NT2/D1 (cell line): Measurements from ENCODE around the gene CD4.

ENCODE experiments used
- DNase-seq: peaks from one replicate; pipeline ENCODE4 v3.0.0-alpha.2; 2011; ENCODE audit warnings: low read depth, low spot score
- H3K27me3 ChIP-seq: 2 replicates; pipeline ENCODE4 v1.6.0; 2011; ENCODE audit warnings: mild to moderate bottlenecking; ENCODE audit not compliant: insufficient read length, insufficient read depth
- H3K36me3 ChIP-seq: 2 replicates; pipeline ENCODE4 v1.6.1; 2011; ENCODE audit warnings: mild to moderate bottlenecking, low read length, mixed read lengths; ENCODE audit not compliant: insufficient read depth, insufficient read length
- H3K4me1 ChIP-seq: 2 replicates; pipeline ENCODE4 v1.5.1; 2011; ENCODE audit not compliant: insufficient read depth, insufficient read length
- H3K4me3 ChIP-seq: 2 replicates; pipeline ENCODE4 v1.5.1; 2011; ENCODE audit warnings: low read depth; ENCODE audit not compliant: insufficient read length
- H3K9ac ChIP-seq: 2 replicates; pipeline ENCODE4 v1.6.0; 2011; ENCODE audit warnings: low read depth; ENCODE audit not compliant: insufficient read length
- H3K9me3 ChIP-seq: 2 replicates; pipeline ENCODE4 v1.5.1; 2011; ENCODE audit warnings: mild to moderate bottlenecking, low read length; ENCODE audit not compliant: insufficient read depth
- SUZ12 ChIP-seq: IDR thresholded peaks from 2 replicates; pipeline ENCODE4 v1.6.1; 2011; ENCODE audit not compliant: insufficient read length, insufficient read depth; ENCODE audit errors: extremely low read depth
- YY1 ChIP-seq: IDR thresholded peaks from 2 replicates; pipeline ENCODE4 v1.6.1; 2011; ENCODE audit not compliant: insufficient read length, insufficient read depth
- ZNF274 ChIP-seq: IDR thresholded peaks from 2 replicates; pipeline ENCODE4 v1.6.1; 2011; ENCODE audit warnings: mild to moderate bottlenecking, low read depth, low read length

Gene CD4

GRCh38 chr12:6770094-6770493 lies 19.2 kb upstream of the CD4 start:
- peaks cover 52% of the 10 kb centered on the region for H3K36me3 ChIP-seq
- TF ChIP-seq YY1, result no peak
- no peak for TF ChIP-seq SUZ12
- TF ChIP-seq ZNF274, result no peak

GRCh38 chr12:6770600-6770999 lies 18.7 kb upstream of the CD4 start:
- peaks cover 38% of the 10 kb centered on the region for H3K4me1 ChIP-seq
- no peak for TF ChIP-seq ZNF274
- TF ChIP-seq YY1, result no peak
- no peak for TF ChIP-seq SUZ12
- H3K4me3 ChIP-seq, result no peak overlapping the region
- no peaks in the 10 kb centered on the region for H3K9me3 ChIP-seq
- peaks cover 31% of the 10 kb centered on the region for H3K27me3 ChIP-seq
- peaks cover 57% of the 10 kb centered on the region for H3K36me3 ChIP-seq
- H3K9ac ChIP-seq, result no peak overlapping the region
- DNase-seq, result no peak

More at GRCh38 chr12:6770094-6770493, 19.2 kb upstream of the CD4 start:
- DNase-seq, result no peak
- Histone ChIP-seq H3K4me3 (no peak overlapping the region), H3K27me3 (peaks cover 26% of the 10 kb centered on the region), H3K9me3 (no peaks in the 10 kb centered on the region), H3K4me1 (peaks cover 40% of the 10 kb centered on the region), H3K9ac (no peak overlapping the region)

GRCh38 chr12:6771091-6771495 lies 18.2 kb upstream of the CD4 start:
- Histone ChIP-seq H3K27me3 (peaks cover 34% of the 10 kb centered on the region), H3K4me3 (no peak overlapping the region), H3K4me1 (peaks cover 38% of the 10 kb centered on the region), H3K9ac (peak overlapping the region; percentile 12), H3K9me3 (no peaks in the 10 kb centered on the region), H3K36me3 (peaks cover 62% of the 10 kb centered on the region)
- DNase-seq, result no peak
- TF ChIP-seq YY1, result no peak
- no peak for TF ChIP-seq SUZ12
- TF ChIP-seq ZNF274, result no peak

GRCh38 chr12:6771509-6772330 lies 17.6 kb upstream of the CD4 start:
- H3K4me1 ChIP-seq, result peaks cover 38% of the 10 kb centered on the region
- DNase-seq, result no peak

GRCh38 chr12:6772331-6772695 lies 17.0 kb upstream of the CD4 start, which contains the start of gene LAG3:
Gene LAG3, plus strand, starts transcription at chr12:6772520. Its CDS starts 333 bp downstream, at chr12:6772853.
- DNase-seq, result no peak
- H3K9me3 ChIP-seq, result no peaks in the 10 kb centered on the region
- peaks cover 46% of the 10 kb centered on the region for H3K27me3 ChIP-seq
- no peak for TF ChIP-seq ZNF274
- no peak for TF ChIP-seq SUZ12
- no peak for TF ChIP-seq YY1
- H3K9ac ChIP-seq, result peak within 1 kb of the TSS; percentile 61
- peaks cover 64% of the 10 kb centered on the region for H3K36me3 ChIP-seq
- H3K4me3 ChIP-seq, result peak within 1 kb of the TSS; percentile 22
- H3K4me1 ChIP-seq, result peaks cover 42% of the 10 kb centered on the region

More at GRCh38 chr12:6771509-6772330, 17.6 kb upstream of the CD4 start:
- no peak for TF ChIP-seq ZNF274
- no peak for TF ChIP-seq YY1
- no peak for TF ChIP-seq SUZ12
- Histone ChIP-seq H3K9ac (no peak overlapping the region), H3K36me3 (peaks cover 64% of the 10 kb centered on the region), H3K27me3 (peaks cover 40% of the 10 kb centered on the region), H3K9me3 (no peaks in the 10 kb centered on the region), H3K4me3 (no peak overlapping the region)

GRCh38 chr12:6772726-6773589 lies 16.4 kb upstream of the CD4 start:
- Histone ChIP-seq H3K36me3 (peaks cover 59% of the 10 kb centered on the region), H3K4me3 (peak overlapping the region; percentile 22), H3K4me1 (peaks cover 48% of the 10 kb centered on the region), H3K9ac (peak overlapping the region; percentile 61), H3K9me3 (no peaks in the 10 kb centered on the region), H3K27me3 (peaks cover 53% of the 10 kb centered on the region)
- no peak for TF ChIP-seq ZNF274
- no peak for TF ChIP-seq SUZ12
- no peak for TF ChIP-seq YY1
- no peak for DNase-seq
